ENCODE data around the gene SP7.

DNA sequence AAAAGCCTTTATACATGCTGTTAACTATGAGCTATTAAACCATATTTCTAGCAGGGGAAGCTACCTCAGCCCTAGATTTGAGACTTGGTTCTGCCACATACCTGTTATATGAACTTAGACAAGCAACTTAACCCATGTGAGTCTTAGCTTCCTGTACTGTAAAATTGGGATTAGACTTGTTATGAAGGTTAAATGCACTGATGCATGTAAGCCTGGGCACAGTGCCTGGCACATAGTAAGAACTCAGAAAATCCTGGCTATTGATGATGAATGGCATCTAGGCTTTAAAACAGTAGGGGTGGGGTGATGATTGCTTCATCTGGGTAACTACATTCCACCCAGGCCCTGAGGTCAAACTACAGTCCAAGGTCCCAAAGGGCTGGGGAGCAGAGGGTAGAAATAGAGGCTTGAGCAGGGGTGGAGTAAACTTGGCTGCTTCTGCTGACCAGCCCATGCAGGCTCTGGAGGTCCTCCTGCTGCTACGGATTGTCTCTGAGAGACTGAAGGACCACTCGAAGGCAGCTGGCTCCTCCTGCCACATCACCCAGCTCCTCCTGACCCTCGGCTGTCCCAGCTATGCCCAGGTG, 56.8 kb downstream of the SP7 start:
- TF ChIP-seq EZH2 (optimal IDR thresholded peaks at IDR 0.05; ENCODE audit: low read depth, low read length) (no peak), EZH2phosphoT487 (IDR thresholded peaks at IDR 0.05; ENCODE audit: low read length) (no peak)
- TF ChIP-seq, protein P1, sequence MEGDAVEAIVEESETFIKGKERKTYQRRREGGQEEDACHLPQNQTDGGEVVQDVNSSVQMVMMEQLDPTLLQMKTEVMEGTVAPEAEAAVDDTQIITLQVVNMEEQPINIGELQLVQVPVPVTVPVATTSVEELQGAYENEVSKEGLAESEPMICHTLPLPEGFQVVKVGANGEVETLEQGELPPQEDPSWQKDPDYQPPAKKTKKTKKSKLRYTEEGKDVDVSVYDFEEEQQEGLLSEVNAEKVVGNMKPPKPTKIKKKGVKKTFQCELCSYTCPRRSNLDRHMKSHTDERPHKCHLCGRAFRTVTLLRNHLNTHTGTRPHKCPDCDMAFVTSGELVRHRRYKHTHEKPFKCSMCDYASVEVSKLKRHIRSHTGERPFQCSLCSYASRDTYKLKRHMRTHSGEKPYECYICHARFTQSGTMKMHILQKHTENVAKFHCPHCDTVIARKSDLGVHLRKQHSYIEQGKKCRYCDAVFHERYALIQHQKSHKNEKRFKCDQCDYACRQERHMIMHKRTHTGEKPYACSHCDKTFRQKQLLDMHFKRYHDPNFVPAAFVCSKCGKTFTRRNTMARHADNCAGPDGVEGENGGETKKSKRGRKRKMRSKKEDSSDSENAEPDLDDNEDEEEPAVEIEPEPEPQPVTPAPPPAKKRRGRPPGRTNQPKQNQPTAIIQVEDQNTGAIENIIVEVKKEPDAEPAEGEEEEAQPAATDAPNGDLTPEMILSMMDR (IDR thresholded peaks at IDR 0.05; ENCODE audit: low read length): no peak
